Sigmoid colon (tissue), 4 donors: Measurements from ENCODE around the gene RPP30.

Experiments used
- POLR2AphosphoS5 ChIP-seq, 4 donors: sonication (generic); formaldehyde crosslinking; IDR thresholded peaks; one replicate each; pipeline ENCODE4 v1.6.1; 2017; ENCODE audit warnings: antibody characterized with exemption in 4 of 4
- TF ChIP-seq, protein P1 (sequence below), 4 experiments: fragments of 450-650 bp in 3 of 4; fragments of 200-600 bp in 1 of 4; IDR thresholded peaks; one replicate each; pipeline ENCODE4 v1.5.1; 2016 to 2019; ENCODE audit warnings: antibody characterized with exemption in 4 of 4, mild to moderate bottlenecking in 3 of 4, moderate library complexity in 2 of 4

- TF ChIP-seq, protein P1, sequence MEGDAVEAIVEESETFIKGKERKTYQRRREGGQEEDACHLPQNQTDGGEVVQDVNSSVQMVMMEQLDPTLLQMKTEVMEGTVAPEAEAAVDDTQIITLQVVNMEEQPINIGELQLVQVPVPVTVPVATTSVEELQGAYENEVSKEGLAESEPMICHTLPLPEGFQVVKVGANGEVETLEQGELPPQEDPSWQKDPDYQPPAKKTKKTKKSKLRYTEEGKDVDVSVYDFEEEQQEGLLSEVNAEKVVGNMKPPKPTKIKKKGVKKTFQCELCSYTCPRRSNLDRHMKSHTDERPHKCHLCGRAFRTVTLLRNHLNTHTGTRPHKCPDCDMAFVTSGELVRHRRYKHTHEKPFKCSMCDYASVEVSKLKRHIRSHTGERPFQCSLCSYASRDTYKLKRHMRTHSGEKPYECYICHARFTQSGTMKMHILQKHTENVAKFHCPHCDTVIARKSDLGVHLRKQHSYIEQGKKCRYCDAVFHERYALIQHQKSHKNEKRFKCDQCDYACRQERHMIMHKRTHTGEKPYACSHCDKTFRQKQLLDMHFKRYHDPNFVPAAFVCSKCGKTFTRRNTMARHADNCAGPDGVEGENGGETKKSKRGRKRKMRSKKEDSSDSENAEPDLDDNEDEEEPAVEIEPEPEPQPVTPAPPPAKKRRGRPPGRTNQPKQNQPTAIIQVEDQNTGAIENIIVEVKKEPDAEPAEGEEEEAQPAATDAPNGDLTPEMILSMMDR (IDR thresholded peaks at IDR 0.05): no peak
- TF ChIP-seq POLR2AphosphoS5 (IDR thresholded peaks at IDR 0.05): no peak
These were observed 18.6 kb downstream of the RPP30 start for GRCh38 chr10:90890347-90890746.
